ENCODE results near the gene CCDC60.
A peak's percentile ranks its signal among the peaks of the same experiment; 100 is the strongest.
"Not testable (repeated sequence)": the region's sequence is repeated elsewhere in the genome, so short reads cannot be mapped to it uniquely, and the experiment has no call there.

Gene CCDC60

DNA sequence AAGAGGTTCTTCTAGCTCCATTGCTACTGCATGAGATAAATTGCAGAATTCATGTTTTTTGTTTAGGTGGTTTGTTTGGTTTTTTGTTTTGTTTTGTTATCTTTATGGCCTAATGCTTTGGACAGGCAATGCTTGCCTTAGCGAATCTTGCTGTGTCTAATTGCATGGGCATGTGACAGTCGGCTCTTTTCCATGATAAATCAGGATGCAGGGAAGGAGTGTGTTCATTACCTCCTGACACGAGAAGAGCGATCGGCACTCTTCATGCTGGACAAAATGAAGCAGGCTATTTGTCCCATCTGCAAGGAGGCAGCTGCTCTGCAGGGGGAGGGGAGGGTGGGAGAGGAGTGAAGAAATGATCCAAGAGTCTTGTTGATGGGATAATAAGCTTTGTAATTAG lies 6.5 kb downstream of the CCDC60 start:
- TF ChIP-seq ZNF8 (CRISPR knock-in tag; IDR thresholded peaks at IDR 0.05) (no peak), BACH2 (CRISPR knock-in tag; IDR thresholded peaks at IDR 0.05; ENCODE audit: borderline replicate concordance) (no peak), CSDC2 (CRISPR knock-in tag; IDR thresholded peaks at IDR 0.05) (no peak), SNAI2 (CRISPR knock-in tag; IDR thresholded peaks at IDR 0.05) (no peak), PPARA (CRISPR knock-in tag; IDR thresholded peaks at IDR 0.05; ENCODE audit: borderline replicate concordance) (no peak), GLIS3 (CRISPR knock-in tag; IDR thresholded peaks at IDR 0.05) (no peak), ZFP3 (CRISPR knock-in tag; IDR thresholded peaks at IDR 0.05) (no peak)
- no peak for ATAC-seq

DNA sequence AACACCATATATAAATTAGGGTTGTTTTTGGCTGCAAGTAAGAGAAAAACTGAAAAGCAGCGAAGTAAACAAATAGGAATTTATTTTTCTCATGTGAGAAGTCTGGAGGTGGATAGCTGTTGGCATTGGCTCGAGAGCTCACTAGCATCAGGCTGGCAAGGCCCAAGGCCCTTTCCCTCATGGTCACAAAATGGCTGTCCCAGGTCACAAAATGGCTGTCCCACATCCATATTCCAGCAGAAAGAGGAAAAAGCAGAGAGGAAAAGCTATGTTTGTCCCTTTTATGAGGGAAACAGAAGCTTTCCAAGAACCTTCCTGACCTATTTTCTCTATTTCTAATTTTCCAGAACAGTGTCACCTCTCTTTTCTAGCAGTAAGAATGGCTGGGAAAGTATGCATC lies 7.5 kb downstream of the CCDC60 start:
- TF ChIP-seq CSDC2 (CRISPR knock-in tag; IDR thresholded peaks at IDR 0.05) (no peak), ZC3H10 (CRISPR knock-in tag; IDR thresholded peaks at IDR 0.05) (no peak), ZNF565 (CRISPR knock-in tag; conservative IDR thresholded peaks at IDR 0.05; ENCODE audit: low read depth) (no peak), TCF4 (CRISPR knock-in tag; IDR thresholded peaks at IDR 0.05; ENCODE audit: borderline replicate concordance) (no peak), ARNTL (CRISPR knock-in tag; IDR thresholded peaks at IDR 0.05; ENCODE audit: borderline replicate concordance, low read depth) (no peak), GLIS3 (CRISPR knock-in tag; IDR thresholded peaks at IDR 0.05) (no peak), BACH2 (CRISPR knock-in tag; IDR thresholded peaks at IDR 0.05; ENCODE audit: borderline replicate concordance) (no peak), ZFP3 (CRISPR knock-in tag; IDR thresholded peaks at IDR 0.05) (no peak)
- TF ChIP-seq, protein P1, sequence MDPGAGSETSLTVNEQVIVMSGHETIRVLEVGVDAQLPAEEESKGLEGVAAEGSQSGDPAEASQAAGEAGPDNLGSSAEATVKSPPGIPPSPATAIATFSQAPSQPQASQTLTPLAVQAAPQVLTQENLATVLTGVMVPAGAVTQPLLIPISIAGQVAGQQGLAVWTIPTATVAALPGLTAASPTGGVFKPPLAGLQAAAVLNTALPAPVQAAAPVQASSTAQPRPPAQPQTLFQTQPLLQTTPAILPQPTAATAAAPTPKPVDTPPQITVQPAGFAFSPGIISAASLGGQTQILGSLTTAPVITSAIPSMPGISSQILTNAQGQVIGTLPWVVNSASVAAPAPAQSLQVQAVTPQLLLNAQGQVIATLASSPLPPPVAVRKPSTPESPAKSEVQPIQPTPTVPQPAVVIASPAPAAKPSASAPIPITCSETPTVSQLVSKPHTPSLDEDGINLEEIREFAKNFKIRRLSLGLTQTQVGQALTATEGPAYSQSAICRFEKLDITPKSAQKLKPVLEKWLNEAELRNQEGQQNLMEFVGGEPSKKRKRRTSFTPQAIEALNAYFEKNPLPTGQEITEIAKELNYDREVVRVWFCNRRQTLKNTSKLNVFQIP (CRISPR knock-in tag; IDR thresholded peaks at IDR 0.05; ENCODE audit: borderline replicate concordance, low read depth), result no peak
- TF ChIP-seq, protein P2, sequence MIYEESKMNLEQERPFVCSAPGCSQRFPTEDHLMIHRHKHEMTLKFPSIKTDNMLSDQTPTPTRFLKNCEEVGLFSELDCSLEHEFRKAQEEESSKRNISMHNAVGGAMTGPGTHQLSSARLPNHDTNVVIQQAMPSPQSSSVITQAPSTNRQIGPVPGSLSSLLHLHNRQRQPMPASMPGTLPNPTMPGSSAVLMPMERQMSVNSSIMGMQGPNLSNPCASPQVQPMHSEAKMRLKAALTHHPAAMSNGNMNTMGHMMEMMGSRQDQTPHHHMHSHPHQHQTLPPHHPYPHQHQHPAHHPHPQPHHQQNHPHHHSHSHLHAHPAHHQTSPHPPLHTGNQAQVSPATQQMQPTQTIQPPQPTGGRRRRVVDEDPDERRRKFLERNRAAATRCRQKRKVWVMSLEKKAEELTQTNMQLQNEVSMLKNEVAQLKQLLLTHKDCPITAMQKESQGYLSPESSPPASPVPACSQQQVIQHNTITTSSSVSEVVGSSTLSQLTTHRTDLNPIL (CRISPR knock-in tag; IDR thresholded peaks at IDR 0.05; ENCODE audit: low read depth), result no peak
- TF ChIP-seq, protein P3, sequence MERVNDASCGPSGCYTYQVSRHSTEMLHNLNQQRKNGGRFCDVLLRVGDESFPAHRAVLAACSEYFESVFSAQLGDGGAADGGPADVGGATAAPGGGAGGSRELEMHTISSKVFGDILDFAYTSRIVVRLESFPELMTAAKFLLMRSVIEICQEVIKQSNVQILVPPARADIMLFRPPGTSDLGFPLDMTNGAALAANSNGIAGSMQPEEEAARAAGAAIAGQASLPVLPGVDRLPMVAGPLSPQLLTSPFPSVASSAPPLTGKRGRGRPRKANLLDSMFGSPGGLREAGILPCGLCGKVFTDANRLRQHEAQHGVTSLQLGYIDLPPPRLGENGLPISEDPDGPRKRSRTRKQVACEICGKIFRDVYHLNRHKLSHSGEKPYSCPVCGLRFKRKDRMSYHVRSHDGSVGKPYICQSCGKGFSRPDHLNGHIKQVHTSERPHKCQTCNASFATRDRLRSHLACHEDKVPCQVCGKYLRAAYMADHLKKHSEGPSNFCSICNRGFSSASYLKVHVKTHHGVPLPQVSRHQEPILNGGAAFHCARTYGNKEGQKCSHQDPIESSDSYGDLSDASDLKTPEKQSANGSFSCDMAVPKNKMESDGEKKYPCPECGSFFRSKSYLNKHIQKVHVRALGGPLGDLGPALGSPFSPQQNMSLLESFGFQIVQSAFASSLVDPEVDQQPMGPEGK (CRISPR knock-in tag; IDR thresholded peaks at IDR 0.05; ENCODE audit: borderline replicate concordance), result no peak
- no peak for ATAC-seq

DNA sequence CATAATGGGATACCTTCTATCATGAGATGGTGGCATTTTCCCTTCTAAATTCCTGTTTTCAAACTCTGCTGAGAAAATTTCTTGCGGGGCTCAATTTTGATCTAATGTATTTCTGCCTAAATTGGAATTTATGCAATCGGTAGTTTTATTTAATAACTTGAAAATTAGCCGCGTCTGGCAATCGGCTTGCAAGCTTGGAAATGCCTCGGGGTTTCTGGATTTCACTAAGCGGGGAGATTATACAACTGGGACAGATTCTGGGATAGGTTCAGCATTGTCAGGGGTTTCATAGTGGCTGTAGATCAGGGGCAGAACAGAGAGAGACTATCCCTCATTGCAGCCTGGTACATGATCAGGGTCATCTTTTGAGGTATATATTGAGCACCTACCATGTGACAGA lies 8.6 kb downstream of the CCDC60 start:
- TF ChIP-seq OSR1 (CRISPR knock-in tag; IDR thresholded peaks at IDR 0.05) (no peak), SNAI2 (CRISPR knock-in tag; IDR thresholded peaks at IDR 0.05) (no peak), TCF4 (CRISPR knock-in tag; IDR thresholded peaks at IDR 0.05; ENCODE audit: borderline replicate concordance) (peak; percentile 62; the same call in 1 of the 2 replicates), ZNF8 (CRISPR knock-in tag; IDR thresholded peaks at IDR 0.05) (no peak)
- ATAC-seq, result no peak

DNA sequence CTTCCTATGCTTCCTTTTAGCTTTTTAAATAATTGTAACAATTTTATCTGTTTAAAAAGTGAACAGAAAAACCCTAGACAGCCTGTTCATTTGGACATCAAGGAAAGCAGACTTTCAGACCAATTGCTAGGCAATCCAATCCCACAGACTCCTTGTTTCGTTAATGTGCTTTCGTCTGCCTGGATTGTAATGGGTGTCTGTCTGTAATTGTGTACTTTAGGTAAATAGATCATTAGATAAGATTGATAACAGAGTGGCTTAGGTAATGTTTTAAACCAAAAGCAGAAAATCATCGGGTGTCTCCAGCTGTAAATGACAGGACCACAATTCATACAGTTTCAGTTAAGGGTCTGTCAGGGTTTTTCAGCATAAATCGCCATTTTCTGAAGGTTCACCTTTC lies 19.6 kb downstream of the CCDC60 start:
- ATAC-seq, result no peak
- TF ChIP-seq ZNF8 (CRISPR knock-in tag; IDR thresholded peaks at IDR 0.05) (no peak), TCF4 (CRISPR knock-in tag; IDR thresholded peaks at IDR 0.05; ENCODE audit: borderline replicate concordance) (0 out of 2 replicates have a peak, but pooled peaks have one; percentile 22)

DNA sequence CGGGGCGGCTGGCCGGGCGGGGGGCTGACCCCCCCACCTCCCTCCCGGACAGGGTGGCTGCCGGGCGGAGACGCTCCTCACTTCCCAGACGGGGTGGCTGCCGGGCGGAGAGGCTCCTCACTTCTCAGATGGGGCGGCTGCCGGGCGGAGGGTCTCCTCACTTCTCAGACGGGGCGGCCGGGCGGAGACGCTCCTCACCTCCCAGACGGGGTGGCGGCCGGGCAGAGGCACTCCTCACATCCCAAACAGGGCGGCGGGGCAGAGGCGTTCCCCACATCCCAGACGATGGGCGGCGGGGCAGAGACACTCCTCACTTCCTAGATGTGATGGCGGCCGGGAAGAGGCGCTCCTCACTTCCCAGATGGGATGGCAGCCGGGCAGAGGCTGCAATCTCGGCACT lies 25.8 kb downstream of the CCDC60 start:
- not testable (repeated sequence) for ATAC-seq

DNA sequence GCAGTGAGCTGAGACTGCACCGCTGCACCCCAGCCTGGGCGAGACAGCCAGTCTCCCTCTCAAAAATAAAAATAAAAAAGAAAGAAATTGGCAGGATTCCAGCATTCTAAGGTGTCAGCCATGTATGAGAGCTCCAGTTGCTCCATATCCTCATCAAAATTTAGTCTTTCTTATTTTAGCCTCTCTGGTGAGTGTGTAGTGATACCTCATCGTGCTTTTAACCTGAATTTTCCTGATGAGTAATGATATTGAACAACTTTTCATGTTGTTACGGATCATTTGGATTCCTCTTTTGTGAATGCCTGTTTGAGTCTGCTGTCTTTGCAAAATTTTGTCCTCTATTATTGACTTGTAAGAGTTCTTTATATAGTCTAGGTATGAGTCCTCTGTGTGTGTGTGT lies 28.5 kb downstream of the CCDC60 start:
- TF ChIP-seq OSR1 (CRISPR knock-in tag; IDR thresholded peaks at IDR 0.05) (no peak), ESRRG (CRISPR knock-in tag; IDR thresholded peaks at IDR 0.05) (no peak), ZNF8 (CRISPR knock-in tag; IDR thresholded peaks at IDR 0.05) (no peak), ISL1 (CRISPR knock-in tag; IDR thresholded peaks at IDR 0.05) (no peak), RARB (CRISPR knock-in tag; IDR thresholded peaks at IDR 0.05) (no peak), ZFP3 (CRISPR knock-in tag; IDR thresholded peaks at IDR 0.05) (no peak), PPARA (CRISPR knock-in tag; IDR thresholded peaks at IDR 0.05; ENCODE audit: borderline replicate concordance) (no peak)
- TF ChIP-seq, protein P1 (CRISPR knock-in tag; IDR thresholded peaks at IDR 0.05; ENCODE audit: borderline replicate concordance, low read depth), result no peak
- TF ChIP-seq, protein P3 (CRISPR knock-in tag; IDR thresholded peaks at IDR 0.05; ENCODE audit: borderline replicate concordance), result no peak
- TF ChIP-seq, protein P4, sequence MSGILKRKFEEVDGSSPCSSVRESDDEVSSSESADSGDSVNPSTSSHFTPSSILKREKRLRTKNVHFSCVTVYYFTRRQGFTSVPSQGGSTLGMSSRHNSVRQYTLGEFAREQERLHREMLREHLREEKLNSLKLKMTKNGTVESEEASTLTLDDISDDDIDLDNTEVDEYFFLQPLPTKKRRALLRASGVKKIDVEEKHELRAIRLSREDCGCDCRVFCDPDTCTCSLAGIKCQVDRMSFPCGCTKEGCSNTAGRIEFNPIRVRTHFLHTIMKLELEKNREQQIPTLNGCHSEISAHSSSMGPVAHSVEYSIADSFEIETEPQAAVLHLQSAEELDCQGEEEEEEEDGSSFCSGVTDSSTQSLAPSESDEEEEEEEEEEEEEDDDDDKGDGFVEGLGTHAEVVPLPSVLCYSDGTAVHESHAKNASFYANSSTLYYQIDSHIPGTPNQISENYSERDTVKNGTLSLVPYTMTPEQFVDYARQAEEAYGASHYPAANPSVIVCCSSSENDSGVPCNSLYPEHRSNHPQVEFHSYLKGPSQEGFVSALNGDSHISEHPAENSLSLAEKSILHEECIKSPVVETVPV (CRISPR knock-in tag; IDR thresholded peaks at IDR 0.05), result no peak
- no peak for ATAC-seq

Data from SK-N-SH treated with all-trans-retinoic acid at 6 μM for 48 hours (cell line).